K562 (cell line): ENCODE results near the gene LMTK2. TPM values are rescaled to one million over a fixed set of nuclear protein-coding genes. Genes with fewer than 3 reads are reported as not detected.

Experiments used
- ATAC-seq: fragments of 200-7000 bp; cut with Tn5 transposase; 3 replicates; pipeline ENCODE4 v1.9.1; 2020; ENCODE audit warnings: moderate library complexity
- BruUV-seq: library from RNA; stranded (reverse); fragments of 400-500 nt; replicated peaks from 2 replicates; lab custom pipeline; 2021; lab: Mats Ljungman, UMichigan
- CTCF ChIA-PET: fragments of 300-600 bp; formaldehyde crosslinking; extraction: SDS; loops from one replicate; lab custom pipeline; 2021; ENCODE audit warnings: low intra/inter-chr PET ratio; lab: Yijun Ruan, JAX
- POLR2A ChIA-PET: fragments of 300-600, 350-650 bp; sonication (Branson Sonifier 250); formaldehyde crosslinking; extraction: SDS; loops from one replicate; lab custom pipeline; 2021; ENCODE audit warnings: antibody characterized with exemption, inconsistent platforms; lab: Yijun Ruan, JAX
- DNase-seq, 4 experiments: peaks; one replicate each; pipeline versions ENCODE4 v3.0.0 to v3.0.0-alpha.2; 2011 to 2018; ENCODE audit warnings: low spot score in 3 of 4, mixed read lengths in 3 of 4; ENCODE audit errors: extremely low read depth in 1 of 4
- FAIRE-seq: peaks from 2 replicates; lab custom pipeline; 2011; peaks lifted over from hg19 to GRCh38; lab: Jason Lieb, UNC
- H2AFZ ChIP-seq: 2 replicates; pipeline ENCODE4 v1.6.0; 2011; ENCODE audit warnings: low read depth, low read length, control low read depth, inconsistent platforms
- H3K27ac ChIP-seq: fragments of 200-600 bp; 3 replicates; pipeline ENCODE4 v1.8.0; 2011; ENCODE audit warnings: low read depth, mild to moderate bottlenecking, control low read depth, inconsistent platforms, low read length, moderate library complexity, mixed read lengths; ENCODE audit errors: extremely low read depth
- H3K27me3 ChIP-seq, 2 experiments: fragments of 300-600 bp in 1 of 2; 2 replicates in 1 of 2; 3 replicates in 1 of 2; pipeline versions ENCODE4 v1.6.0 to v1.8.0; 2011; ENCODE audit warnings: inconsistent platforms in 2 of 2, low read length in 2 of 2, mild to moderate bottlenecking in 1 of 2, mixed read lengths in 1 of 2, moderate library complexity in 1 of 2; ENCODE audit not compliant: control insufficient read depth in 2 of 2, insufficient read depth in 2 of 2
- H3K36me3 ChIP-seq: fragments of 300-600 bp; 3 replicates; pipeline ENCODE4 v1.8.0; 2011; ENCODE audit warnings: mild to moderate bottlenecking, low read length, inconsistent platforms; ENCODE audit not compliant: control insufficient read depth, insufficient read depth
- H3K4me1 ChIP-seq, 2 experiments: fragments of 200-600 bp in 1 of 2; replicated peaks in 1 of 2; 2 replicates in 1 of 2; 3 replicates in 1 of 2; pipeline versions ENCODE4 v1.5.1 to v1.8.0; 2011; ENCODE audit warnings: inconsistent platforms in 2 of 2, low read length in 2 of 2, mild to moderate bottlenecking in 1 of 2, mixed read lengths in 1 of 2, moderate library complexity in 1 of 2; ENCODE audit not compliant: control insufficient read depth in 2 of 2, insufficient read depth in 2 of 2
- H3K4me2 ChIP-seq: 2 replicates; pipeline ENCODE4 v1.6.1; 2011; ENCODE audit warnings: low read length, control low read depth, inconsistent platforms, mixed read lengths; ENCODE audit not compliant: insufficient read depth
- H3K4me3 ChIP-seq: fragments of 200-600 bp; sonication (generic), shearing (Covaris generic); 2 replicates; pipeline ENCODE4 v1.5.1; 2016; ENCODE audit warnings: control low read depth, inconsistent platforms
- H3K79me2 ChIP-seq: fragments of 200-600 bp; 3 replicates; pipeline ENCODE4 v1.8.0; 2011; ENCODE audit warnings: low read length, inconsistent platforms; ENCODE audit not compliant: control insufficient read depth, insufficient read depth
- H3K9ac ChIP-seq, 2 experiments: 2 replicates each; pipeline versions ENCODE4 v1.6.0 to v1.6.1; 2011; ENCODE audit warnings: low read depth in 2 of 2, low read length in 2 of 2, control low read depth in 1 of 2, inconsistent platforms in 1 of 2, mild to moderate bottlenecking in 1 of 2, mixed read lengths in 1 of 2; ENCODE audit not compliant: insufficient read depth in 1 of 2
- H3K9me1 ChIP-seq: one replicate; pipeline ENCODE4 v1.6.0; 2011; ENCODE audit warnings: inconsistent platforms, mild to moderate bottlenecking, low read length, moderate library complexity; ENCODE audit not compliant: control insufficient read depth, insufficient read depth
- H3K9me3 ChIP-seq: replicated peaks from 2 replicates; pipeline ENCODE4 v1.5.1; 2011; ENCODE audit warnings: low read depth, low read length, inconsistent platforms; ENCODE audit not compliant: control insufficient read depth, insufficient read depth
- H4K20me1 ChIP-seq: replicated peaks from 2 replicates; pipeline ENCODE4 v1.6.1; 2011; ENCODE audit warnings: low read length, inconsistent platforms, mixed read lengths; ENCODE audit not compliant: control insufficient read depth, insufficient read depth
- ELF4 ChIP-seq: fragments of 450-650 bp; formaldehyde crosslinking; IDR thresholded peaks from 2 replicates; pipeline ENCODE4 v1.4.0; 2022; ENCODE audit warnings: missing genetic modification characterization
- PKNOX1 ChIP-seq: fragments of 450-650 bp; IDR thresholded peaks from 2 replicates; pipeline ENCODE4 v1.6.1; 2016
- ZNF445 ChIP-seq: fragments of 250-450 bp; sonication (Bioruptor Pico); IDR thresholded peaks from 2 replicates; pipeline ENCODE4 v1.4.0; 2020; ENCODE audit warnings: low read depth, mild to moderate bottlenecking, moderate library complexity
- WGBS: fragments of 100-300 bp; shearing (Covaris generic); methylation state at CpG from one replicate; pipeline ENCODE4 v1.1.6; 2016; ENCODE audit warnings: low coverage, mixed read lengths; ENCODE audit not compliant: insufficient coverage; ENCODE audit errors: missing lambda C conversion rate; 5-methylcytosine and 5-hydroxymethylcytosine counted together
- in situ Hi-C: fragments of 300-500 bp; cut with MboI; formaldehyde crosslinking; loops from 4 replicates; pipeline ENCODE4 v1.15.0; 2018; ENCODE audit warnings: inconsistent platforms, mixed read lengths
- intact Hi-C: fragments of 100-400 bp; cut with micrococcal nuclease; formaldehyde crosslinking; loops from 2 replicates; pipeline ENCODE4 v1.14.2; 2022
- polyA plus RNA-seq, 8 experiments: library from polyadenylated mRNA; depleted of rRNA in 4 of 8; stranded (reverse) in 5 of 8; unstranded in 3 of 8; fragments of >200 nt; fragmentation: Nextera tagmentation in 2 of 8; fragmentation: Illumina TruSeq in 1 of 8; extraction: Ambion mirVana in 2 of 8; extraction: Trizol in 1 of 8; gene quantifications; 2 replicates each; pipeline versions ENCODE4 v1.2.1 to v1.2.3, GENCODE V29; 2011 to 2014; ENCODE audit warnings: inconsistent platforms in 1 of 8, missing spikeins in 1 of 8
- total RNA-seq, 7 experiments: library from RNA; depleted of rRNA in 6 of 7; stranded (reverse); fragments of >200 nt in 6 of 7; fragmentation: Illumina TruSeq in 2 of 7; extraction: Trizol in 2 of 7; gene quantifications; 2 replicates each; pipeline versions ENCODE4 v1.2.1 to v1.2.3, GENCODE V29; 2011 to 2021; ENCODE audit warnings: low replicate concordance in 1 of 7
- TF ChIP-seq, protein P1 (sequence below): fragments of 450-650 bp; IDR thresholded peaks from 2 replicates; pipeline ENCODE4 v1.6.1; 2017; ENCODE audit warnings: antibody characterized with exemption, mild to moderate bottlenecking
- TF ChIP-seq, protein P2 (sequence below), 2 experiments: fragments of 450-650 bp in 1 of 2; sonication (generic) in 1 of 2; formaldehyde crosslinking in 1 of 2; IDR thresholded peaks; 2 replicates each; pipeline versions ENCODE4 v1.7.1 to v1.9.0; 2016 to 2022; ENCODE audit warnings: inconsistent platforms in 1 of 2, mild to moderate bottlenecking in 1 of 2, missing genetic modification reagents in 1 of 2

LMTK2 gene
- total and polyA plus RNA-seq, 9 of the 15 experiments (the other 6 are each of a cell fraction or from before 2014, with no cell fraction given) = 0.78 to 16.4 (median 6.3) TPM

- H3K27me3 ChIP-seq = no peaks in the 10 kb centered on the region
- no peaks in the 10 kb centered on the region for H4K20me1 ChIP-seq
- FAIRE-seq (no peak), ATAC-seq (no peak), DNase-seq (no peak)
- H3K4me3 ChIP-seq = no peak overlapping the region
- H3K9me3 ChIP-seq = no peaks in the 10 kb centered on the region
- WGBS = 83% methylated on average over 1 of the region's 4 CpGs
- H3K36me3 ChIP-seq = no peaks in the 10 kb centered on the region
- H3K4me1 ChIP-seq = peaks cover 0 to 14% of the 10 kb centered on the region in 2 experiments; a peak in 2 of 5 replicates
- BruUV-seq = no TSS peak
- CTCF ChIA-PET = no interaction called here
- intact Hi-C loops (loop anchor here (5.0 kb wide), 1 partner anchor 76 kb away; no protein-coding TSS in a partner anchor), in situ Hi-C loops (no loop called here)
- H3K79me2 ChIP-seq = no peaks in the 10 kb centered on the region
- POLR2A ChIA-PET = interaction anchor here (0.6 kb wide), 1 partner anchor 31 kb away, joined by 3 read pairs; no protein-coding TSS in a partner anchor
- H3K4me2 ChIP-seq = no peak overlapping the region
- no peak overlapping the region for H2AFZ ChIP-seq
- H3K27ac ChIP-seq = no peak overlapping the region
- no peaks in the 10 kb centered on the region for H3K9me1 ChIP-seq
- H3K9ac ChIP-seq = no peak overlapping the region
- TF ChIP-seq, protein P1, sequence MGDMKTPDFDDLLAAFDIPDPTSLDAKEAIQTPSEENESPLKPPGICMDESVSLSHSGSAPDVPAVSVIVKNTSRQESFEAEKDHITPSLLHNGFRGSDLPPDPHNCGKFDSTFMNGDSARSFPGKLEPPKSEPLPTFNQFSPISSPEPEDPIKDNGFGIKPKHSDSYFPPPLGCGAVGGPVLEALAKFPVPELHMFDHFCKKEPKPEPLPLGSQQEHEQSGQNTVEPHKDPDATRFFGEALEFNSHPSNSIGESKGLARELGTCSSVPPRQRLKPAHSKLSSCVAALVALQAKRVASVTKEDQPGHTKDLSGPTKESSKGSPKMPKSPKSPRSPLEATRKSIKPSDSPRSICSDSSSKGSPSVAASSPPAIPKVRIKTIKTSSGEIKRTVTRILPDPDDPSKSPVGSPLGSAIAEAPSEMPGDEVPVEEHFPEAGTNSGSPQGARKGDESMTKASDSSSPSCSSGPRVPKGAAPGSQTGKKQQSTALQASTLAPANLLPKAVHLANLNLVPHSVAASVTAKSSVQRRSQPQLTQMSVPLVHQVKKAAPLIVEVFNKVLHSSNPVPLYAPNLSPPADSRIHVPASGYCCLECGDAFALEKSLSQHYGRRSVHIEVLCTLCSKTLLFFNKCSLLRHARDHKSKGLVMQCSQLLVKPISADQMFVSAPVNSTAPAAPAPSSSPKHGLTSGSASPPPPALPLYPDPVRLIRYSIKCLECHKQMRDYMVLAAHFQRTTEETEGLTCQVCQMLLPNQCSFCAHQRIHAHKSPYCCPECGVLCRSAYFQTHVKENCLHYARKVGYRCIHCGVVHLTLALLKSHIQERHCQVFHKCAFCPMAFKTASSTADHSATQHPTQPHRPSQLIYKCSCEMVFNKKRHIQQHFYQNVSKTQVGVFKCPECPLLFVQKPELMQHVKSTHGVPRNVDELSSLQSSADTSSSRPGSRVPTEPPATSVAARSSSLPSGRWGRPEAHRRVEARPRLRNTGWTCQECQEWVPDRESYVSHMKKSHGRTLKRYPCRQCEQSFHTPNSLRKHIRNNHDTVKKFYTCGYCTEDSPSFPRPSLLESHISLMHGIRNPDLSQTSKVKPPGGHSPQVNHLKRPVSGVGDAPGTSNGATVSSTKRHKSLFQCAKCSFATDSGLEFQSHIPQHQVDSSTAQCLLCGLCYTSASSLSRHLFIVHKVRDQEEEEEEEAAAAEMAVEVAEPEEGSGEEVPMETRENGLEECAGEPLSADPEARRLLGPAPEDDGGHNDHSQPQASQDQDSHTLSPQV = no peak
- no peak for TF ChIP-seq PKNOX1
- no peak for TF ChIP-seq ZNF445
- TF ChIP-seq, protein P2, sequence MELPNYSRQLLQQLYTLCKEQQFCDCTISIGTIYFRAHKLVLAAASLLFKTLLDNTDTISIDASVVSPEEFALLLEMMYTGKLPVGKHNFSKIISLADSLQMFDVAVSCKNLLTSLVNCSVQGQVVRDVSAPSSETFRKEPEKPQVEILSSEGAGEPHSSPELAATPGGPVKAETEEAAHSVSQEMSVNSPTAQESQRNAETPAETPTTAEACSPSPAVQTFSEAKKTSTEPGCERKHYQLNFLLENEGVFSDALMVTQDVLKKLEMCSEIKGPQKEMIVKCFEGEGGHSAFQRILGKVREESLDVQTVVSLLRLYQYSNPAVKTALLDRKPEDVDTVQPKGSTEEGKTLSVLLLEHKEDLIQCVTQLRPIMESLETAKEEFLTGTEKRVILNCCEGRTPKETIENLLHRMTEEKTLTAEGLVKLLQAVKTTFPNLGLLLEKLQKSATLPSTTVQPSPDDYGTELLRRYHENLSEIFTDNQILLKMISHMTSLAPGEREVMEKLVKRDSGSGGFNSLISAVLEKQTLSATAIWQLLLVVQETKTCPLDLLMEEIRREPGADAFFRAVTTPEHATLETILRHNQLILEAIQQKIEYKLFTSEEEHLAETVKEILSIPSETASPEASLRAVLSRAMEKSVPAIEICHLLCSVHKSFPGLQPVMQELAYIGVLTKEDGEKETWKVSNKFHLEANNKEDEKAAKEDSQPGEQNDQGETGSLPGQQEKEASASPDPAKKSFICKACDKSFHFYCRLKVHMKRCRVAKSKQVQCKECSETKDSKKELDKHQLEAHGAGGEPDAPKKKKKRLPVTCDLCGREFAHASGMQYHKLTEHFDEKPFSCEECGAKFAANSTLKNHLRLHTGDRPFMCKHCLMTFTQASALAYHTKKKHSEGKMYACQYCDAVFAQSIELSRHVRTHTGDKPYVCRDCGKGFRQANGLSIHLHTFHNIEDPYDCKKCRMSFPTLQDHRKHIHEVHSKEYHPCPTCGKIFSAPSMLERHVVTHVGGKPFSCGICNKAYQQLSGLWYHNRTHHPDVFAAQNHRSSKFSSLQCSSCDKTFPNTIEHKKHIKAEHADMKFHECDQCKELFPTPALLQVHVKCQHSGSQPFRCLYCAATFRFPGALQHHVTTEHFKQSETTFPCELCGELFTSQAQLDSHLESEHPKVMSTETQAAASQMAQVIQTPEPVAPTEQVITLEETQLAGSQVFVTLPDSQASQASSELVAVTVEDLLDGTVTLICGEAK (IDR thresholded peaks at IDR 0.05) = no peak
- TF ChIP-seq, protein P2 (CRISPR knock-in tag; IDR thresholded peaks at IDR 0.05) = no peak
- TF ChIP-seq ELF4 (CRISPR knock-in tag) = no peak
Measured at GRCh38 chr7:98242934-98243333, 136.3 kb downstream of the LMTK2 start.
